Medulla oblongata (tissue), 1 donor: ENCODE results near the gene REPS2.
"Not testable (repeated sequence)": the region's sequence is repeated elsewhere in the genome, so short reads cannot be mapped to it uniquely, and the experiment has no call there.

Experiments
- DNase-seq: peaks from one replicate; pipeline ENCODE4 v3.0.0-alpha.2; 2015; ENCODE audit errors: extremely low spot score

REPS2 gene

DNA sequence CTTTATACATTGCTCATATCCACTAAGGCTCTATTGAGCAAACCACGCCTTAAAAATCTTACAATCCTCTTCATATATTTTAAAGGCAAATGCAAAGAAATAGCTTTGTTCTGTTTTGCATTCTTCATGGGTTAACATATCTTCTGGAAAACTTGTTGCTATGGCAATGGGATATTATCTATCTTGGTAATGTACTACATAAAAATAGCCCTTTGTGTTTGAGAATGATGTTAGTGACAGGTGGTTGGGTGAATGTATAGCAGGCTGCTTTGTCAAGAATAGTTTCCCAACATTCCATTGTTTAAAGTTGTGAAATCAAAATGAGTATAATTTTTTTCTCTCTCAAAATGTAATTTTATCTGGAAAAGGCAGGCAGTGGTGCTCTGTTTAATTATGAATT lies 16.8 kb downstream of the REPS2 start:
- no peak for DNase-seq

DNA sequence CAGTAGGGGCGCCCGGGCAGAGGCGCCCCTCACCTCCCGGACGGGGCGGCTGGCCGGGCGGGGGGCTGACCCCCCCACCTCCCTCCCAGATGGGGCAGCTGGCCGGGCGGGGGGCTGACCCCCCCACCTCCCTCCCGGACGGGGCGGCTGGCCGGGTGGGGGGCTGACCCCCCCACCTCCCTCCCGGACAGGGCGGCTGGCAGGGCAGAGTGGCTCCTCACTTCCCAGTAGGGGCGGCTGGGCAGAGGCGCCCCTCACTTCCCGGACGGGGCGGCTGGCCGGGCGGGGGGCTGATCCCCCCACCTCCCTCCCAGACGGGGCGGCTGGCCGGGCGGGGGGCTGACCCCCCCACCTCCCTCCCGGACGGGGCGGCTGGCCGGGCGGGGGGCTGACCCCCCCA lies 18.5 kb downstream of the REPS2 start:
- not testable (repeated sequence) for DNase-seq

DNA sequence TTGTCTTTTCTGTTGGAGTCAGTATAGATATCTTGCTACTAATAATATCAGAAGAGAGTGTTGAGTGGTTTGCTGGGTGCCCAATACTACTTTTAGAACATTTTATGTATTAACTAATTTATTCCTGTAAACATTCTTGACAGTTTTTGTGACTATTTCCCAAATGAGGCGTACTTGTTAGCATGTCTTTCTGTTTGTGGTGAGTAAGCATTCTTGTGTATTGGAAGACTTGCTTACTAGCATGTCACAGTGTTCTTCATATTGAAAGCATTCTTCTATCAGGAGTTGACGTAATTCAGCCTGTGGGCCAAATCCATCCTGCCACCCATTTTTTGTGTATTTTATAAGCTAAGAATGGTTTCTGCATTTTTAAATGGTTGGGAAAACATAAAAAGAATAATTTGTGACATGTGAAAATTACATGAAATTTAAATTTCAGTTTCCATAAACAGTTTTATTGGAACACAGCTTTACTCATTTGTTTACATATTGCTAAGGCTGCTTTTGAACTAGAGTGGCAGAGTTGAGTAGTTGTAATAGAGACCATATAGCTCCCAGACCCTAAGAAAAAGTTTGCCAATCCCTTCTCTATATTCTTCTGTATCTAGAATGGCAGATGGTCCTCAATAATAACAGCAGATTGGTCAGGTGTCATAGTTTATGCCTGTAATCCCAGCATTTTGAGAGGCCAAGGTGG lies 20.4 kb downstream of the REPS2 start:
- peak; percentile 7 for DNase-seq

DNA sequence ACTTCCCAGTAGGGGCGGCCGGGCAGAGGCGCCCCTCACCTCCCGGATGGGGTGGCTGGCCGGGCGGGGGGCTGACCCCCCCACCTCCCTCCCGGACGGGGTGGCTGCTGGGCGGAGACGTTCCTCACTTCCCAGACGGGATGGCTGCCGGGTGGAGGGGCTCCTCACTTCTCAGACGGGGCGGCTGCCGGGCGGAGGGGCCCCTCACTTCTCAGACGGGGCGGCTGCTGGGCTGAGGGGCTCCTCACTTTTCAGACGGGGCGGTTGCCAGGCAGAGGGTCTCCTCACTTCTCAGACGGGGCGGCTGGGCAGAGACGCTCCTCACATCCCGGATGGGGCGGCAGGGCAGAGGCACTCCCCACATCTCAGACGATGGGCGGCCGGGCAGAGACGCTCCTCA lies 22.3 kb downstream of the REPS2 start:
- not testable (repeated sequence) for DNase-seq

DNA sequence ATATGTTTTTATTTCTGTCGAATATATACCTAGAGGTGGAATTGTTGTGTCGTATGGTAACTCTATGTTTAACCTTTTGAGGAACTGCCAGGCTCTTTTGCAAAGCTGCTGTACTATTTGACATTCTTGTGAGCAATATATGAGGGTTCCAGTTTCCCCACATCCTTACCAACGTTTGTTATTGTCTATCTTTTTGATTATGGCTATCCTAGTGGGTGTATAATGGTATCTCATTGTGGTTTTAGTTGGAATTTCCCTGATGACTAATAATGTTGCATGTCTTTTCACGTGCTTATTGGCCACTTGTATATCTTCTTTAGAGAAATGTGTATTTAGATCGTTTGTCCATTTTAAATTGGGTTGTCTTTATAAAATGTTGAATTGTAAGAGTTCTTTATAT lies 24.5 kb downstream of the REPS2 start:
- no peak for DNase-seq

DNA sequence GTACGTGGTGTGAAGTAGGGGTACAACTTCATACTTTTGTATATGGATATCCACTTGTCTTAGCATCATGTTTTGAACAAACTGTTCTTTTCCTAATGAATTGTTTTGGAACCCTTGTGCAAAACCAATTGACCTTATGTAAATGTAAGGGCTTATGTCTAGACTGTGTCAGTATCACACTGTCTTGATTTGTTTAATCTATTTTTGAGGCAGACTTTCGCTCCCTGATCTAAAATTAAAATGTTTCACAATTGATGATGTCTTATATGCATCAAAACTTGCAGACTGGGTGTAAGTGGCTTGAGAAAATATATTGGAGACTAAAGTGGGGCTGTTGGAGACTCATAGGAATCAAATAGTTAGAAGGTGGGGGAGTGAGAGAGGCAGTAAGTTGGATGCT lies 25.2 kb downstream of the REPS2 start:
- no peak for DNase-seq

DNA sequence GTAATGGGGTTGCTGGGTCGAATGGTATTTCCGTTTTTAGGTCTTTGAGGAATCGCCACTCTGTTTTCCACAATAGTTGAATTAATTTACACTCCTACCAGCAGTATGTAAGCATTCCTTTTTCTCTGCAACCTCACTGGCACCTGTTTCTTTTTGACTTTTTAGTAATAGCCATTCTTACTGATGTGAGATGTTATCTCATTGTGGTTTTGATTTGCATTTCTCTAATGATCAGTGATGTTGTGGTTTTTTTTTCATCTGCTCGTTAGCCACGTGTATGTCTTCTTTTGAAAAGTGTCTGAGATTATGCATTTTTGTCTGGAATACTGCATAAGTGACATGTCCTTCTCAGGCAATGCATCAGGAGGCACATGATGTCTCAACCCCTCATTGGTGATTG lies 28.8 kb downstream of the REPS2 start:
- DNase-seq, result no peak

DNA sequence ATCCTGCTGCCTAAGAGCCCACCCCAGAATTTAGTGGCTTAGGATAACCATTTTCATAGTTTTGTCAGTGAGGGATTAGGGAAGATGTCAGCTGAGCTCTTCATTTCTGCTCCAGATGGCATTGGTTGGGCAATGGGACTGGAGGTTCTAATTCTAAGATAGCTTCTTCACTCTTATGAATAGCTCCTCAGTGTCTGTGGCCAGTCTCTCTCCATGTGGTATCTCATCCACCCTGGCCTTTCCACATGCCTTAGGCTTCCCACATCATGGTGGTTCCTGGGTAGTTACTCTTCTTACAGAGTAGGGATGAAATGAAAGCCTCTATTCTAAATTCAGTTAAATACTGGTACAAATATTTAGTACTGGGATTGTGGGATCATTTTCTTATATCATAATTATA lies 31.3 kb downstream of the REPS2 start:
- no peak for DNase-seq

DNA sequence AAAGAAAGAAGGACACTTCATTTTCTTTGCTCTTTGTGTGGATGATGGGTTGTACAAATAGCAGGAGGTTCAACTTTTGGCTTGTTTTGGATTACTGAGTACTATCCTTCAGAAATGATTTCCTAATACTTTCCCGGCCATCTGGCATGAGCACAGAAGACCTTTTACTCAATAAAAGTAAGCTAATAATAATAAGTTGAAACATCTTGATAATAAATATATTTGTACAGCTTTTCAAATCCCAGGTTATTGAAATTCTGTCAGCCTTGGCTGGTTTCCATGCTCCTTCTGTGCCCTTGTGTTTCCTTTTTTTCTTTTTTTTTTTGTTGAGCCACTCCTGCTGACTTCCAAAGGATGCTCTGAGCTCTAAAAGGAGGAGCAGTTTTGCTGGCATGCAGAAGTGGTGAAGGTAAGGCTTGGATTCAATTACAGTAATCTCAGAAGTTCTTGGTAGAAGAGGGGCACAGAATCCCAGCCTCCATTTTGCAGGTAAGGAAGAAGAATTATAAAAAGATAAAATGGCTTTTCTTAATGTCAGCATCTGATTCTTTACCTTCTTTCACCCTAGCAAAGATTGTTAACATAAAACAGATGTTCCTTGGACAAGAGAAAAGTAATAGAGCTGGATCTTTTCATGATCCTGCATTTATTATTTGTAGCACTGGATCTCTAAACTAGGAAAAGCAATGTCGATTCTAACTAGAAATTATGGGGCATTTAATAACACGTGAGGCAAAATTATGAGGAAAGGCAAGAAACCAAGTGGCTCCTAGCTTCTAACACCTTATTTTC lies 31.9 kb downstream of the REPS2 start:
- no peak for DNase-seq

DNA sequence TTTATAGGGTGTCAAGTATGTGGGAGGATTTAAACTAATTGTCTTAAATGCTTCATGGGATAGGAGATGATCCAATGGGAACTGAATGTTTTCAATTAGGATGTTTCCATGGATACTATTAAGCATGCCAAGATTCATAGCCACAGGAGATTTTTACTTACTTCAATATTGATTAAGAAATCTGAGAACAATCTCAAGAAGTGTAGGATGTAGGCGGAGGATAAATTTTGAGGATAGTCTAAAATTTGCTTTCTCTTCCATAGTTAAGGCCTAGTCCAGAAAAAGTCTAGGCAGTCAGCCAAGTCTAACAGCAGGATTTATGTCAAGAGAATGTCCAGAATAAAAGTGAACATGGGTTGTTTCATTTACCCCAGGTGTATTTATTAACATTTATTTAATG lies 32.8 kb downstream of the REPS2 start:
- no peak for DNase-seq

DNA sequence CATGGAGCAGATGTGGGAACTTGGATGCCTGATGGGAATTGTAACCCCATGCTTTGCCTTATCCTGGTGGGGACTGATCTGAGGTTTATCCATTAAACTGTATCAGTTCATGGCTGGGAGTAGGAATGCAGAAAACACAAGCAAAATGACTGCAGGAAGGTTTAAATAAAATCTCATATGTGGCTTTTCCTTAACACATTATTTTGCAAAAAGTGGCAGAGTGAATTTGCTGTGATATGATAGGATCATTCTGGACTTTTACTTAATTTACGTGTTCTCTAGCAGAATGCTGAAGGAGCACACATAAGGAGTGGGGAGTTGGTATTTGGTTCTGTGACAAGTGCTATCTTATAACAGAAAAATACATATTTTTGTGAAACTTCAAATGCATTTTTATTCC lies 34.8 kb downstream of the REPS2 start:
- DNase-seq, result no peak

DNA sequence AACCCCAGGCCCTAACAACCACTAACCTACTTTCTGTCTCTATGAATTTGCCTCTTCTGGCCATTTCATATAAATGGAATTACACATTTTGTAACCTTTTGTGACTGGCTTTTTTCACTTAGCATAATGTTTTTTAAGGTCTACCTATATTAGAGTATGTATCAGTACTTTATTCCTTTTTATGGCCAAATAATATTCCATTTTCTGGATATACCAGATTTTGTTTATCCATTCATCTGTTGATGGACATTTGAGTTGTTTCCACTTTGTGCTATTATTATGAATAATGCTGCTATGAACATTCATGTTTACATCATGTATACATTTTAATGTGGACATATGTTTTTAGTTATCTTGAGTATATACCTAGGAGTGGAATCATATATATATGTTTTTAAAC lies 35.5 kb downstream of the REPS2 start:
- no peak for DNase-seq

DNA sequence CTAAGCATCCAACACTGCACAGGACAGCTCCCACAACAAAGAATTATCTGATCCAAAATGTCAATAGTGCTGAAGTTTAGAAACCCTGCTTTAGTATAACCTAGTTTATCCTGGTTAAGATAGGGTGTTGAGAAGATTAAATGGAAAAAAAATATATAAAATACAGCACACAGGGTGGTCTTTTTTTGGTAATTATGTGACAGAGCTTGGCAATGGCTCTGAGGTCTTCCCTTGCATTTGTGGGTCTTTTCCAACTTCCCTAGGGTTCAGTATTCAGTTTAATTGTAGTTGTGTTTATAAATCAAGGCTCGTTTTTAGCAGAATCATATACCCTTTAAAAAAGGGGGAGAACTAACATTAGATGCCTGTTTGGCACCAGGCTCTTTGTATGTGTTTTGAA lies 36.6 kb downstream of the REPS2 start:
- DNase-seq, result no peak

DNA sequence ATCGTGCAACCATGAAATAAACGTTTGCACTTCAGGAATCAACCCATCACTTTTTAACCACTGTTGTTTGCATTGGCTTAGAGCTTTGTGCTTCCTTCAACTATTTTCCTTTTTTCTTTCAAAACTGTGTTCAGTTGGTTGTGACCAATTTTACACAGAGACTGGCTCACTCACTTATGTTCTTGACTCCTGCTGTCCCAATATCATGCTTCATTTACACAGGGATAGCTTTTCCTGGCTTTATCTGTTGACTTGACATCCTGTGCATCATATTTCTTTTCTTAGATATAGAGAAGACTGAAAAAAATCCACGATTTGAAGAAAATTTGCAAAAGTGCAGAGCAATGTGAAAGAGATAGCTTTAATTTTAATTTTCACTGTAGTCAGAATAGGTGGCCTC lies 38.8 kb downstream of the REPS2 start:
- DNase-seq, result no peak

DNA sequence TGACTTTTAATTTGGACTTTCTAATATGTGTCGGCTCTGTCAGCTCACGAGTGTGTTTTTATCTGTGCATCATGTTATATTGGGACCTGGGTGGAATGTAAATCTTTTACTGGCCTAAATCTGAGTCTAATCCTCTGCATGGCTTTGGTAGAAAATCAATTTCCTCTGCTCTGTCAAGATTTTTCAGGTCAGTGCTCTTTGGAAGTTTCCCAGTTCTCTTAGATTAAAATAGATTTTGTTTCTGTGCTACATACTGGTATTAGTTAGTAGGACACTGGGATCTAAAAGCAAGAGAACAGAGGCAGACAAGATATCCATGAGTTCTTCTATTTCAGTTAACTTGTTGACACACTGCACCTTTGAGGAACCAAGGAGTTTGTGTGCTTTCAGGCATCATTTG lies 39.7 kb downstream of the REPS2 start:
- no peak for DNase-seq

DNA sequence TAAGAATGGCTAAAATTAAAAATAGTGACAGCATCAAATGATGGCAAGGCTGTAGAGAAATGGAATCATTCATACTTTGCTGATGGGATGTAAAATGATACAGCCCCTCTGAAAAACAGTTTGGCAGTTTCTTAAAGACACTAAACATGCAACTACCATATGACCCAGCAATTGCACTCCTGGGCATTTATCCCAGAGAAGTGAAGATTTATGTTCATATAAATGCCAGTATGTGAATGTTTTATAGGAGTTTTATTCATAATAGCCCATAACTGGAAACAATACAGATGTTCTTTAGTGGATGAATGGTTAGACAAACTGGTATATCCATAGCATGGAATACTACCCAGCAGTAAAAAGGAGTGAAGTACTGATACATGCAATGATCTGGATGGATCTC lies 43.3 kb downstream of the REPS2 start:
- DNase-seq, result no peak

DNA sequence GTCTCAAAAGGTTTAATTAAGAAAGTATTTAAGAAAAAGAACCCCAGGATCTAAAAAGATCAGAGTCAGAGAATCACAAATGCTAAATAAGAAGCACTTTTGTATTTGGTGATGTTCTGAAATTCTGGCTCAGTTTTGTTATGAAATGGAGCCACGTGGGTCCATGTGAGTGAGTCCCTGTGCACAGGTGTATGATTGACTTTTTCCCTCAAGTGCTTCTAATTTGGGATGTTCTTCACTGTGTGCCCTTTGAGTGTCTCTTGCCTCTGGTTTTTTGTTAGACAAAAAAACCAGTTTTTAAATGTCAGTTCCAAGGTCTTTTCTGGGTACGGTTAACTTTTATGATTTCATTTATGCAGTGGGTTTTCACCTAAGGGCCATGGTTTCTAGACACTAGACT lies 44.4 kb downstream of the REPS2 start:
- no peak for DNase-seq

DNA sequence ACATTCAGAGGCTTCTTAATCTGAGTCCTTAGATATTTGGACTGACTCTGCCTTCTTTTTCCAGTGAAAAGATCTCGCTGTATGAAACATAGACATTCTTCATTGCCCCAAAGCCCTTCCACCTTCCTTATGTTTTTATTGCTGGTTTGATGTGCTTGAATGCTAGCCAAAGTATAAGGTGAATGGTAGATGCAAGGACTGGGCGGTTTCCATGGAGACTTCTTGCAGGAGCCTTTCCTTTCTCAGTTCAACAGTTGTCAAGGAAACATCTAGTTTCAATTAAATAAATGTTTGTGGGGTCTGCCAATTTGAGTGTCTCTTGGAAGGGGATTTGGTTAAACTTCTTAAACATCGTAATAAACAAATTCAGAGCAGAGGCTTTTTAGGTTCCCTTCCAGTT lies 46.0 kb downstream of the REPS2 start:
- DNase-seq, result no peak

DNA sequence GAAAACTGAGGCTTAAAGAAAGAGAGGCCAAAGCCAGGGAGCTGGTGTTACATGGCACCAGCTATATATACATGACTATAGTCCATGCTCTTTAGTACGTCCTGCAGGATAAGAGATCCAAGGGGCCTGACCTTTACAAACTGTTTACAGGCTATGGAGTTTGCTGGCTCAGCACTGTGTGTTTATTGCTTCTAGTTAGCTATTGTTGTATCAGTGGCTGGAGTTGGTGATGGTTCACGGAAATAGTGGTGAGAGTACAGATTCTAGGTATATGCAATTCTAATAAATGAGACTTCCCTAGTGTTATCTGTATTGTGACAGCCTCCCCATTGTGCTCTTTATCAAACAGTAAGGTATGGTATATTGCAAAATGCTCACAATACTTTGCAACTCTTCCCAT lies 46.5 kb downstream of the REPS2 start:
- no peak for DNase-seq

DNA sequence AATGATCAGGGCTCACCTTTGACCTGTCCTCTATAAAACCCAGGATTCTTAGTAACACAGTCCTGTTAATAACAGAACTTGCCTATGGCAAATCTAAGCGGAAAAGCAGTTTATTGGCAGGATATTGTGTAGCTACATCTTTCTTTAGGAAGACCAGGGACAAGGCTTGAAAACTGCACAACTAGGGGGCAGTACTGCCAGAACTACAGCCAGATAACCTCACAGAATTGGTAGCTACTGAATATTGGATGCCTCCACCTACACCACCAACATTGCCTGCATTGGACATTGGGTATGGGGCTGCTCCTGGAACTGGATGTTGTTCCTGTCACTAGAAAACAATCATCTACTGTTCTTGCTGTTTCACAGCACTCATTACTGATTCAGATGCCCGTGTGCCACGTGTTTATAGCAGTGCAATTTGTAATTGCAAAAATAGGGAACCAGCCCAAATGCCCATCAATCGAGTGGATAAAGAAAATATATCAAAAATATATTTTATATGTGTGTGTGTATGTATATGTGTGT lies 47.4 kb downstream of the REPS2 start:
- peak; percentile 37 for DNase-seq

DNA sequence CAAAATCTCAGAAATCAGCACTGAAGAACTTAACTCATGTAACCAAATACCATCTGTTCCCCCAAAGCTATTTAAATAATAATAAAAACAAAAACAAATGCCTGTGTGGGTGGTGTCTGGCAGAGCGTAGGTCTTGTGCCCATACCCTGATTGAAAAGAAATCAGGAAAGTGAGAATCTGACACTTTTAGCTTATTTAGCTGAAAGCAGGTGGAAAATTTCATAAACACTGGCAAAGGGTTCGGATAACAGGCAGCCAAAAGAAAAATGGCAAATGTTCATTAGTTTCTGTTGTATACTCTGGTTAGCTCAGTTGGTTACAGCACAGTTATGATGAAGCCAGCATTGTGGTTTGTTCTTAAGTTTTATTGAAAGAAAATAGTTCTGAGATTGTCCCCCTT lies 48.3 kb downstream of the REPS2 start:
- DNase-seq, result no peak

DNA sequence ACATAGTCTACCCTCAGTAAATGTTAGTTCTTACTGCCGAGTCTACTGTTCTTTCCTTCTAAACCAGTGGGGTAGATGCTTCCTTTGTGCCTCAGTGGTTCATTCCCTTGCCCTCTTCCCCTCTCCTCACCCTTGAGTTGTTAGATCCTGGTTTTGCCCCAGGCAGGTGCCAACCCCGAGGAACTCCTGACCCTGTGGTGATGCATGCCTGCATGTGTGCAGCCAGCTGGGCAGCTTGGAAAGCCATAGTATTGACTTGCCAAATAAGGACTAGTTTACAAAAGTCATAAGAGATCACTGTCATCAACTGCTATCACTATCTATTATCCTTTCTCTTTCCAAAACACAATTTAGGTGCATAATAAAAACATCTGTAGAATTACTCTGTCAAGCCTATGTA lies 50.9 kb downstream of the REPS2 start:
- no peak for DNase-seq

DNA sequence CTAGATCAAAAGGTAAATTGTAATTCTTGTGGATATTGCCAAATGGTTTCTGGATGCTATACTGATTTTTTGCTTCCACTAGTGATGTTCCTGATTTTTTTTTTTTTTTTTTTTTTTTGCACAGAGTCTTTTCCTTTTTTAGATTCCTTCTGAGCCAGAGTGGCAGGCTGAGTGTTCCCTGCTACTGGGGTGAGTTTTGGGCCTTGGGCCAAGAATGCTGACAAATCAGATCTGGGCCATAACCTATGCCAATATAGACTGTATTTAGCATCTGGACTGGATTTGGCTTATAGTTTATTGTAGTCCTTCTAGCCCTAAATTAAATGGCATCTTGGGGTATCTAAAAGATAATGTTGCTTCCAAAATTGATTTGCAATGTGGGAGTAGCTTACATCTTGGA lies 52.8 kb downstream of the REPS2 start:
- DNase-seq, result no peak
